ENCODE data around the gene RCOR1.
A peak's percentile ranks its signal among the peaks of the same experiment; 100 is the strongest.

Gene RCOR1

GRCh38 chr14:102678394-102678793 is 85.9 kb downstream of the RCOR1 start:
- no peak for DNase-seq (ENCODE audit: low read depth)

GRCh38 chr14:102683399-102684297 is 91.2 kb downstream of the RCOR1 start:
- no peak for DNase-seq (ENCODE audit: low read depth)

GRCh38 chr14:102684298-102684663 is 91.8 kb downstream of the RCOR1 start:
- no peak for DNase-seq (ENCODE audit: low read depth)

- DNase-seq (ENCODE audit: low read depth): no peak
These were observed 93.8 kb downstream of the RCOR1 start for GRCh38 chr14:102686196-102686801.

GRCh38 chr14:102688290-102688689 is 95.8 kb downstream of the RCOR1 start:
- no peak for DNase-seq (ENCODE audit: low read depth)

GRCh38 chr14:102690509-102691286 is 98.2 kb downstream of the RCOR1 start:
- DNase-seq (ENCODE audit: low read depth): no peak

GRCh38 chr14:102691763-102692162 is 99.3 kb downstream of the RCOR1 start:
- no peak for DNase-seq (ENCODE audit: low read depth)

- no peak for DNase-seq (ENCODE audit: low read depth)
These were observed 99.9 kb downstream of the RCOR1 start for GRCh38 chr14:102692334-102692733.

- DNase-seq (ENCODE audit: low read depth): no peak
These were observed 100.7 kb downstream of the RCOR1 start for GRCh38 chr14:102693006-102693755.

- DNase-seq (ENCODE audit: low read depth): peak; percentile 52
These were observed 102.2 kb downstream of the RCOR1 start for GRCh38 chr14:102694530-102695166.

GRCh38 chr14:102695167-102695555 is 102.7 kb downstream of the RCOR1 start:
- no peak for DNase-seq (ENCODE audit: low read depth)

- DNase-seq (ENCODE audit: low read depth): no peak
These were observed 103.9 kb downstream of the RCOR1 start for GRCh38 chr14:102696332-102696731.

GRCh38 chr14:102696856-102697495 is 104.5 kb downstream of the RCOR1 start:
- no peak for DNase-seq (ENCODE audit: low read depth)

- DNase-seq (ENCODE audit: low read depth): no peak
These were observed 105.1 kb downstream of the RCOR1 start for GRCh38 chr14:102697501-102697900.

GRCh38 chr14:102699416-102700110 is 107.1 kb downstream of the RCOR1 start:
- no peak for DNase-seq (ENCODE audit: low read depth)

- no peak for DNase-seq (ENCODE audit: low read depth)
These were observed 116.0 kb downstream of the RCOR1 start for GRCh38 chr14:102708494-102708893.

GRCh38 chr14:102711207-102711606 is 118.8 kb downstream of the RCOR1 start:
- DNase-seq (ENCODE audit: low read depth): no peak

- DNase-seq (ENCODE audit: low read depth): no peak
These were observed 119.5 kb downstream of the RCOR1 start for GRCh38 chr14:102711946-102712345.

GRCh38 chr14:102717276-102717675 is 124.8 kb downstream of the RCOR1 start:
- no peak for DNase-seq (ENCODE audit: low read depth)

GRCh38 chr14:102722646-102723045 is 130.2 kb downstream of the RCOR1 start:
- DNase-seq (ENCODE audit: low read depth): no peak

Data from stimulated activated CD8-positive, alpha-beta memory T cell treated with anti-CD3 and anti-CD28 coated beads, Interleukin-15, amount 100 ng/mL, for 1 hour (primary cell).